Measurements from ENCODE around the gene GYS1. TPM values are rescaled to one million over a fixed set of nuclear protein-coding genes. Genes with fewer than 3 reads are reported as not detected.

GYS1 gene
- total RNA-seq, 2 experiments from 2014 or later, result 42.2 to 47.6 TPM

GRCh38 chr19:48966541-48967345 lies 26.4 kb downstream of the GYS1 start:
- Mint-ChIP-seq H3K4me3 (peak overlapping the region; percentile 89), H3K4me1 (ENCODE audit: low read depth) (peaks cover 50% of the 10 kb centered on the region), H3K27ac (peak overlapping the region; percentile 93), H3K36me3 (peaks cover 32% of the 10 kb centered on the region), H3K9me3 (no peaks in the 10 kb centered on the region), H3K27me3 (no peaks in the 10 kb centered on the region)
- no peak for DNase-seq
- CTCF ChIA-PET, result interaction anchor here (1.3 to 6.5 kb wide), 6 partner anchors 12 to 182 kb away, joined by 3 to 52 read pairs (median 5); partner anchors contain the start of genes BAX, GYS1 and RUVBL2
- POLR2A ChIA-PET, result interaction anchor here (0.7 to 2.1 kb wide), 6 partner anchors 16 to 95 kb away, joined by 3 to 6 read pairs (median 5); partner anchors contain the start of genes GYS1, NUCB1, PPP1R15A and RUVBL2
- intact Hi-C loops (cut with micrococcal nuclease), result loop anchor here (5.0 kb wide), 1 partner anchor 109 kb away; no protein-coding TSS in a partner anchor

DNA sequence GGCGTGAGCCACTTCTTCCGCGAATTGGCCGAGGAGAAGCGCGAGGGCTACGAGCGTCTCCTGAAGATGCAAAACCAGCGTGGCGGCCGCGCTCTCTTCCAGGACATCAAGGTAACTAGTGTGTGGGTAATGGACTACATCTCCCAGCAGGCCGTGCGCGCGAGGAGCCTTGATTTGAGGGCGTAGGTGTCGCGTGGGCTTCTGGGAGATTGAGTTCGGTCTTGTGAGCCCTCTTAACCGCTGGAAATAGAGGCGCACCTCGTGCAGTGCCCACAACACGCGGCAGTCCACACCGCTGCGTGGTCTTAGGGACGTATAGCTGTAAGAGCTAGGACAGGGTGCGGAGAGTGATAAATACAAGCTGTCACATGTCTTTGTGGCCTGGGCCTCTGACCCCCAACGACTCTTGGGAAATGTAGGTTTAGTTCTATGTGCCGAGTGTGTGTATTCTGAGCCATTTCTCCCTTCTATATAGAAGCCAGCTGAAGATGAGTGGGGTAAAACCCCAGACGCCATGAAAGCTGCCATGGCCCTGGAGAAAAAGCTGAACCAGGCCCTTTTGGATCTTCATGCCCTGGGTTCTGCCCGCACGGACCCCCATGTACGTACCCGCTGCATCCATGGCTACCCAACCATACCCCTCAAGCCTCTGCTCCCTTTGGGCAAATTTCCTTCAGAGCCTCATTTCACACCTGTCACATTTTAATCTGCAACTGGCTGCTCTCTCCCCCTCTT lies 27.1 kb downstream of the GYS1 start:
- Mint-ChIP-seq H3K4me3 (peak overlapping the region; percentile 89), H3K27ac (peak overlapping the region; percentile 93), H3K27me3 (no peaks in the 10 kb centered on the region), H3K4me1 (ENCODE audit: low read depth) (peaks cover 53% of the 10 kb centered on the region), H3K36me3 (peaks cover 35% of the 10 kb centered on the region), H3K9me3 (no peaks in the 10 kb centered on the region)
- ChIA-PET CTCF (interaction anchor here (0.6 to 6.5 kb wide), 8 partner anchors 12 to 236 kb away, joined by 3 to 52 read pairs (median 5); partner anchors contain the start of genes BAX, GYS1 and RUVBL2), POLR2A (interaction anchor here (0.7 to 2.6 kb wide), 9 partner anchors 11 to 130 kb away, joined by 3 to 12 read pairs (median 5); partner anchors contain the start of genes BAX, NUCB1, PPP1R15A and RUVBL2)
- intact Hi-C loops (cut with micrococcal nuclease), result loop anchor here (1.0 to 5.0 kb wide), 5 partner anchors 27 to 331 kb away; partner anchors contain the start of genes GYS1, NUCB1 and RUVBL2
- peak; percentile 94 for DNase-seq

DNA sequence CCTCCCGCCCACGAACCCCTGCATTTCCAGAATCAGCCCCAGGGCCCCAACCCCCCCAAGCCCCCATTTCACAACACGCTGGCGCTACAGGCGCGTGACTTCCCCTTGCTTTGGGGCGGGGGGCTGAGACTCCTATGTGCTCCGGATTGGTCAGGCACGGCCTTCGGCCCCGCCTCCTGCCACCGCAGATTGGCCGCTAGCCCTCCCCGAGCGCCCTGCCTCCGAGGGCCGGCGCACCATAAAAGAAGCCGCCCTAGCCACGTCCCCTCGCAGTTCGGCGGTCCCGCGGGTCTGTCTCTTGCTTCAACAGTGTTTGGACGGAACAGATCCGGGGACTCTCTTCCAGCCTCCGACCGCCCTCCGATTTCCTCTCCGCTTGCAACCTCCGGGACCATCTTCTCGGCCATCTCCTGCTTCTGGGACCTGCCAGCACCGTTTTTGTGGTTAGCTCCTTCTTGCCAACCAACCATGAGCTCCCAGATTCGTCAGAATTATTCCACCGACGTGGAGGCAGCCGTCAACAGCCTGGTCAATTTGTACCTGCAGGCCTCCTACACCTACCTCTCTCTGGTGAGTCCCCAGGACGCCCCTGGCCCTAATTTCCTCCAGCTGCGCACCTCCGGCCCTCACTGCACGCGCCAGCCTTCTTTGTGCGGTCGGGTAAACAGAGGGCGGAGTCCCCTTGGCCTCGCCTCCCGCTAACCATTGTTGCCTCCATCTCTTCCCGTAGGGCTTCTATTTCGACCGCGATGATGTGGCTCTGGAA lies 27.9 kb downstream of the GYS1 start, which contains the start of gene FTL:
FTL (plus strand) TSS at position 270 of the 766 bp plus-strand sequence; CDS start at position 469, 199 bp downstream.
- POLR2A ChIA-PET, result interaction anchor here (0.8 to 2.6 kb wide), 9 partner anchors 11 to 129 kb away, joined by 3 to 12 read pairs (median 5); partner anchors contain the start of genes BAX, GYS1, NUCB1 and PPP1R15A
- Mint-ChIP-seq H3K4me1 (ENCODE audit: low read depth) (peaks cover 51% of the 10 kb centered on the region), H3K36me3 (peaks cover 36% of the 10 kb centered on the region), H3K27ac (peak within 1 kb of the TSS; percentile 93), H3K4me3 (peak within 1 kb of the TSS; percentile 89), H3K9me3 (no peaks in the 10 kb centered on the region), H3K27me3 (no peaks in the 10 kb centered on the region)
- peak; percentile 95 for DNase-seq
- intact Hi-C loops (cut with micrococcal nuclease), result loop anchor here (1.0 to 5.0 kb wide), 5 partner anchors 28 to 330 kb away; partner anchors contain the start of genes GYS1, NUCB1 and RUVBL2
- CTCF ChIA-PET, result interaction anchor here (0.6 to 6.5 kb wide), 7 partner anchors 11 to 237 kb away, joined by 3 to 52 read pairs (median 5); partner anchors contain the start of genes BAX, GYS1, LIN7B and RUVBL2

DNA sequence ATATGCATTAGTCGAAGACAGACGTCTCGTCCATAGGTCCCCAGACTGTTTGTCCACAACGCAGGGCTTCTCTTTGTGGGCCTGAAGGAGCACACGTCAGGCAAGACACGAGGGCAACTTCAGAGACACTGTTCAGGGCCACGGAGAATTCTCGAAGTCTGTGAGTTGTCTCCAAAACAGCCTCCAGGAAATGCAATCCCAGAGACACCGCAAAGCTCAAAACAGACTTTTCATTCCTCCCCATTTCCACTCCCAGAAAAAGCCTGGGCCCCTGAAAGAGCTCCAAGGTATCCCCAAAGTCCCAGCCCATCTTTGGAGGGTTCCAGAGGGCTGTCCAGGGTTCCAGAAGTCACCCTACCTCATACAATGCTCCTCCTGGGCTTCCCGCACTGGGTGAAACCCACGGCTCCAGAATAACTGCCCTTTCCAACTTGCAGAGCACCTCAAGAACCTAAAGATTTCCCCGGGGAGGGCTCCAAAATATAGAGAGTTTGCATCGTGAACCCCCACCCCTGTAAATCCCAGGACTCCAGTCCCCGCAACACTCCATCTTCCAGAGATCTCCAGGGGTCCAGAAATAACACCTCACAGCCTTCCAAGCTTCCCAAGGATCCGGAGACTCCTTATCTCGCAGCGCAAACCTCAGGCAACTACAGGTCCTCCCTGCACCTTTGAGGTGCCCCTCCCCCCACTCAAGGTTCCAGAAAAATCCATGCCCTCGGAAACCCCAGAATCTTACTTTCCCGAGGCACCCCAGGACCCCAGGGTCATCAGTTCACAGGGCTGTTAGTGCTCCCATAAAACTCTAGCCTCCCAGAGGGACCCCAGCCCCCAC lies 28.7 kb downstream of the GYS1 start:
- Mint-ChIP-seq H3K4me3 (peak overlapping the region; percentile 89), H3K27ac (peak overlapping the region; percentile 93), H3K27me3 (no peaks in the 10 kb centered on the region), H3K36me3 (peaks cover 32% of the 10 kb centered on the region), H3K4me1 (ENCODE audit: low read depth) (peaks cover 51% of the 10 kb centered on the region), H3K9me3 (no peaks in the 10 kb centered on the region)
- ChIA-PET POLR2A (interaction anchor here (0.8 to 2.6 kb wide), 10 partner anchors 10 to 129 kb away, joined by 3 to 12 read pairs (median 3); partner anchors contain the start of genes BAX, GYS1, NUCB1 and PPP1R15A), CTCF (interaction anchor here (1.1 to 6.5 kb wide), 6 partner anchors 10 to 169 kb away, joined by 4 to 52 read pairs (median 6); partner anchors contain the start of genes BAX, GYS1, LIN7B and RUVBL2)
- DNase-seq, result no peak
- intact Hi-C loops (cut with micrococcal nuclease), result loop anchor here (1.0 to 5.0 kb wide), 5 partner anchors 29 to 330 kb away; partner anchors contain the start of genes GYS1, NUCB1 and RUVBL2

DNA sequence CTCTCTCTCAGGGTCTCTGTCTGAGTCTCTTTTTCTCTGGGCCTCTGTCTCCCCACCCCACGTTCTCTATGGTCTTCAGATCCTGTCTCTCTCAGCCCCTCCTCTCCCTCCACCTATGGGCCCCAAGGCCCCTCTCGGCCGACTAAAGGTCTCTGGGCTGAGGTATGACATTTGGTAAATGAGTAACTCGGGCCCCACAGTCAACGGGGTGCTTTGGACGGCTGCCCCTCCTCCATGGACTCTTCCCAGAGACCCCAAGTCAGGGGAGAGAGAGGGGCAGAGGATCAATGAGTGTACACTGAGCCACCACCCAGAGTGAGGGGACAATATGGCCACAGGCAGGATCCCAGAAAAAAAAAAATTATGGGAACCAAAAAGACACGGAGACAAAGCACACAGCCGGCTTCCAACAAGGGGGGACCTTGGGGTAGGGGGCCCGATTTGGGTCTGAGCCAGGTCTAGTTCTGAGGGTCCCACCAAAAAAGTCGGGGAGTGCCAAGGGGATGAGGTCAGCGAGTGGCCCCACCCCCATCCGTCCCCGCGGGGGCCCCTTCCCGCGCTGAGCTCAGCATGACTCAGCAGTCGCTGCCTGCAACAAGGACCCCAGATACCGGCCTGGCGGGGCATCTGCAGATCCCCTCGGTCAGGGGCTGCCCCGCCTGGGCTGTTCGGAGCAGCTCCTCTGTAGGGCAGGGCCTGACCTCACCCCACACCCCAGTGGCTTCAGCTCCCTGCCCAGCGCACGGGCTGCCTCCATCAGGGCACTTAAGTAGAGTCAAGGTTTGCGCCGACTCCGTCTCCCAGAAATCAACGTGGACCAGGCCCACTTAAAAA lies 29.5 kb downstream of the GYS1 start:
- Mint-ChIP-seq H3K9me3 (no peaks in the 10 kb centered on the region), H3K4me3 (peak overlapping the region; percentile 89), H3K36me3 (peaks cover 34% of the 10 kb centered on the region), H3K27me3 (no peaks in the 10 kb centered on the region), H3K27ac (peak overlapping the region; percentile 93), H3K4me1 (ENCODE audit: low read depth) (peaks cover 53% of the 10 kb centered on the region)
- intact Hi-C loops (cut with micrococcal nuclease), result loop anchor here (2.0 kb wide), 2 partner anchors 63 to 329 kb away; partner anchors contain the start of gene NUCB1
- DNase-seq, result peak; percentile 86
- ChIA-PET POLR2A (interaction anchor here (1.0 to 2.6 kb wide), 6 partner anchors 10 to 91 kb away, joined by 3 to 12 read pairs (median 3); partner anchors contain the start of genes GYS1, NUCB1, PPP1R15A and RUVBL2), CTCF (interaction anchor here (1.1 to 2.6 kb wide), 4 partner anchors 30 to 168 kb away, joined by 4 to 8 read pairs (median 6); partner anchors contain the start of genes GYS1, LIN7B and RUVBL2)

DNA sequence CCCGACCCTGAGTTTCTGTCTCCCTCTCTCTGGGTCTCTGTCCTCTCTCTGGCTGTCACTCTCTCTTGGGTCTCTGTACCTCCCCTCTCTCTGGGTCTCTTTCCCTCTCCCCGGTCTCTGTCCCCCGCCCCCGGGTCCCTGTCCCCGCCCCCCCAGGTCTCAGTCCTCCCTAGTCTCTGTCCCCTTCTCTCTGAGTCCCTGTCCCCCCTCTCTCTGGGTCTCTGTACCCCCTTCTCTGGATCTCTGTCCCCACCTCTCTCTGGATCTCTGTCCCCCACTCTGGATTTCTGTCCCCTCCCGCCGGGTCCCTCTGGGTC lies 30.3 kb downstream of the GYS1 start:
- no peak for DNase-seq
- CTCF ChIA-PET, result interaction anchor here (1.4 kb wide), 2 partner anchors 8 to 31 kb away, joined by 4 to 7 read pairs; partner anchors contain the start of genes GYS1 and RUVBL2

GRCh38 chr19:48962029-48962848 lies 30.9 kb downstream of the GYS1 start:
- peaks cover 35% of the 10 kb centered on the region for H3K36me3 Mint-ChIP-seq

More for the DNA sequence above, 30.3 kb downstream of the GYS1 start:
- Mint-ChIP-seq H3K27me3 (no peaks in the 10 kb centered on the region), H3K4me1 (ENCODE audit: low read depth) (peaks cover 52% of the 10 kb centered on the region), H3K9me3 (no peaks in the 10 kb centered on the region), H3K4me3 (peak overlapping the region; percentile 89), H3K36me3 (peaks cover 33% of the 10 kb centered on the region), H3K27ac (peak overlapping the region; percentile 93)
- intact Hi-C loops (cut with micrococcal nuclease), result no loop called here
- POLR2A ChIA-PET, result interaction anchor here (1.0 kb wide), 1 partner anchor 91 kb away, joined by 3 read pairs; the partner anchor contains the start of gene PPP1R15A

GRCh38 chr19:48961673-48962028 lies 31.5 kb downstream of the GYS1 start:
- DNase-seq, result no peak
- Mint-ChIP-seq H3K36me3 (peaks cover 33% of the 10 kb centered on the region), H3K9me3 (no peaks in the 10 kb centered on the region), H3K27ac (peak overlapping the region; percentile 93), H3K4me1 (ENCODE audit: low read depth) (peaks cover 53% of the 10 kb centered on the region), H3K27me3 (no peaks in the 10 kb centered on the region), H3K4me3 (peak overlapping the region; percentile 46)
- intact Hi-C loops (cut with micrococcal nuclease), result no loop called here
- ChIA-PET CTCF (interaction anchor here (1.4 kb wide), 2 partner anchors 9 to 32 kb away, joined by 4 to 7 read pairs; partner anchors contain the start of genes GYS1 and RUVBL2), POLR2A (interaction anchor here (1.0 kb wide), 1 partner anchor 89 kb away, joined by 3 read pairs; the partner anchor contains the start of gene PPP1R15A)

More at GRCh38 chr19:48962029-48962848, 30.9 kb downstream of the GYS1 start:
- Mint-ChIP-seq H3K4me1 (ENCODE audit: low read depth) (peaks cover 55% of the 10 kb centered on the region), H3K27me3 (no peaks in the 10 kb centered on the region), H3K4me3 (peak overlapping the region; percentile 46), H3K27ac (peak overlapping the region; percentile 93), H3K9me3 (no peaks in the 10 kb centered on the region)
- intact Hi-C loops (cut with micrococcal nuclease), result no loop called here
- CTCF ChIA-PET, result interaction anchor here (1.4 kb wide), 2 partner anchors 8 to 31 kb away, joined by 4 to 7 read pairs; partner anchors contain the start of genes GYS1 and RUVBL2
- POLR2A ChIA-PET, result interaction anchor here (1.0 kb wide), 1 partner anchor 90 kb away, joined by 3 read pairs; the partner anchor contains the start of gene PPP1R15A
- peak; percentile 63 for DNase-seq
